ENCODE data around the gene MLH3. TPM values are rescaled to one million over a fixed set of nuclear protein-coding genes. Genes with fewer than 3 reads are reported as not detected.

Gene MLH3
- total RNA-seq, 1 experiment from 2014 or later: 23.0 TPM

DNA sequence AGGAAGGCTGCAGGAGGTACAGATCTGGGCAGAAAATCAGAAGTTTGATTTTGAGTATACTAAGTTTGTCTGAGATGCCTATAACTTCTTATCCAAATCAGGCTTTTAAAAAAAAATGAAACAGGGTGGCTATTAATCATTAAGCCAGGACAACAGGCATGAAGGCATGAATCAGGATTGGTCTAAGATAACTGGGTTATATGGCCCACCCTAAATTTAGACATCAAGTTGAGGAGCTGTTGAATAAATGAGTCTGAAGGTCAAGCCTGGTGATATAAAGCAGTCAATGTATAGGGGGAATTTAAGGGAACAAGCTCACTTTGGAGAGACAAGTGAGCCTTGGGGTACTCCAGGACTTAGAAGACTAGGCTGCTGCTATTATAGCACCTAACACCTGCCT, 46.9 kb upstream of the MLH3 start:
- H4K5ac ChIP-seq (ENCODE audit: insufficient read length, low read depth, low read length): no peak overlapping the region
- H2AFZ ChIP-seq (ENCODE audit: low read length): no peak overlapping the region
- H3K9me3 Mint-ChIP-seq: no peaks in the 10 kb centered on the region
- DNase-seq: no peak
- H2BK15ac ChIP-seq (ENCODE audit: low read depth, low read length): no peak overlapping the region
- no peak overlapping the region for H3K4me3 Mint-ChIP-seq
- no peaks in the 10 kb centered on the region for H4K20me1 ChIP-seq (ENCODE audit: control insufficient read depth, insufficient read depth, insufficient read length)
- H3K56ac ChIP-seq (ENCODE audit: insufficient read length, low read depth, low read length): no peak overlapping the region
- H3K27me3 ChIP-seq (ENCODE audit: insufficient read depth, low read length): no peaks in the 10 kb centered on the region
- H4K8ac ChIP-seq (replicated peaks; ENCODE audit: insufficient read length, low read depth, low read length): no peak overlapping the region
- no peak overlapping the region for H2BK120ac ChIP-seq (ENCODE audit: low read depth, low read length, poor library complexity, severe bottlenecking)
- no peak overlapping the region for H2BK12ac ChIP-seq (ENCODE audit: insufficient read length, low read depth, low read length)
- no peak overlapping the region for H3K23ac ChIP-seq (ENCODE audit: insufficient read length, low read depth, low read length)
- H2BK5ac ChIP-seq (ENCODE audit: insufficient read length, low read length): no peak overlapping the region
- no peaks in the 10 kb centered on the region for H3K9me3 ChIP-seq (ENCODE audit: control insufficient read depth, low read depth, low read length)
- H3K4me2 ChIP-seq (ENCODE audit: insufficient read depth, insufficient read length, low read length): no peak overlapping the region
- no peak overlapping the region for H4K91ac ChIP-seq (ENCODE audit: insufficient read length, low read depth, low read length)
- no peak overlapping the region for H3K27ac ChIP-seq (ENCODE audit: insufficient read length, low read depth, low read length)
- H3K4me1 Mint-ChIP-seq: no peaks in the 10 kb centered on the region
- H3K4me1 ChIP-seq (ENCODE audit: insufficient read depth, low read length): no peaks in the 10 kb centered on the region
- H3K36me3 Mint-ChIP-seq (ENCODE audit: insufficient read depth in 1 of 3, low read depth in 3 of 3): peaks cover 18 to 75% (median 72%) of the 10 kb centered on the region in 3 experiments; a peak in 6 of 7 replicates
- H3K9ac ChIP-seq (ENCODE audit: extremely low read depth, insufficient read length, low read length): no peak overlapping the region
- no peak overlapping the region for H3K14ac ChIP-seq (ENCODE audit: insufficient read depth, low read length)
- no peaks in the 10 kb centered on the region for H3K27me3 Mint-ChIP-seq (ENCODE audit: low read depth)
- no peak overlapping the region for H3K4ac ChIP-seq (ENCODE audit: low read depth, low read length)
- H3K79me2 ChIP-seq (ENCODE audit: insufficient read depth, low read length): no peaks in the 10 kb centered on the region
- no peak overlapping the region for H2AK5ac ChIP-seq (ENCODE audit: insufficient read length, low read length)
- H3K27ac Mint-ChIP-seq: no peak overlapping the region
- no peak overlapping the region for H3T11ph ChIP-seq (ENCODE audit: low read length)
- H2BK20ac ChIP-seq (ENCODE audit: low read depth, low read length, poor library complexity, severe bottlenecking): no peak overlapping the region
- no peaks in the 10 kb centered on the region for H3K79me1 ChIP-seq (ENCODE audit: insufficient read depth, low read depth, low read length, poor library complexity, severe bottlenecking)
- TF ChIP-seq, protein P1, sequence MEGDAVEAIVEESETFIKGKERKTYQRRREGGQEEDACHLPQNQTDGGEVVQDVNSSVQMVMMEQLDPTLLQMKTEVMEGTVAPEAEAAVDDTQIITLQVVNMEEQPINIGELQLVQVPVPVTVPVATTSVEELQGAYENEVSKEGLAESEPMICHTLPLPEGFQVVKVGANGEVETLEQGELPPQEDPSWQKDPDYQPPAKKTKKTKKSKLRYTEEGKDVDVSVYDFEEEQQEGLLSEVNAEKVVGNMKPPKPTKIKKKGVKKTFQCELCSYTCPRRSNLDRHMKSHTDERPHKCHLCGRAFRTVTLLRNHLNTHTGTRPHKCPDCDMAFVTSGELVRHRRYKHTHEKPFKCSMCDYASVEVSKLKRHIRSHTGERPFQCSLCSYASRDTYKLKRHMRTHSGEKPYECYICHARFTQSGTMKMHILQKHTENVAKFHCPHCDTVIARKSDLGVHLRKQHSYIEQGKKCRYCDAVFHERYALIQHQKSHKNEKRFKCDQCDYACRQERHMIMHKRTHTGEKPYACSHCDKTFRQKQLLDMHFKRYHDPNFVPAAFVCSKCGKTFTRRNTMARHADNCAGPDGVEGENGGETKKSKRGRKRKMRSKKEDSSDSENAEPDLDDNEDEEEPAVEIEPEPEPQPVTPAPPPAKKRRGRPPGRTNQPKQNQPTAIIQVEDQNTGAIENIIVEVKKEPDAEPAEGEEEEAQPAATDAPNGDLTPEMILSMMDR (conservative IDR thresholded peaks at IDR 0.05): no peak
- no peaks in the 10 kb centered on the region for H3K23me2 ChIP-seq (ENCODE audit: insufficient read length, low read depth, low read length, poor library complexity, severe bottlenecking)
- no peak overlapping the region for H3K18ac ChIP-seq (ENCODE audit: insufficient read length, low read depth, low read length)

All from H9 (cell line).